IPS-NIHi7 (cell line): ENCODE measurements around the gene WWC1.
A peak's percentile ranks its signal among the peaks of the same experiment; 100 is the strongest.
"Not testable (repeated sequence)": the region's sequence is repeated elsewhere in the genome, so short reads cannot be mapped to it uniquely, and the experiment has no call there.

Experiments
- DNase-seq: peaks from one replicate; pipeline ENCODE4 v3.0.0; 2012; ENCODE audit warnings: mixed read lengths; ENCODE audit errors: extremely low spot score

WWC1 gene

GRCh38 chr5:168307925-168308584, 16.6 kb downstream of the WWC1 start:
- no peak for DNase-seq

- no peak for DNase-seq
Observed at GRCh38 chr5:168308976-168309598, 17.6 kb downstream of the WWC1 start.

- not testable (repeated sequence) for DNase-seq
Observed at GRCh38 chr5:168310541-168310940, 19.1 kb downstream of the WWC1 start.

- DNase-seq, result no peak
Observed at GRCh38 chr5:168311061-168311566, 19.7 kb downstream of the WWC1 start.

GRCh38 chr5:168312606-168313295, 21.3 kb downstream of the WWC1 start:
- DNase-seq, result no peak

GRCh38 chr5:168313596-168314204, 22.3 kb downstream of the WWC1 start:
- no peak for DNase-seq

- DNase-seq, result no peak
Observed at GRCh38 chr5:168314735-168315411, 23.4 kb downstream of the WWC1 start.

GRCh38 chr5:168315416-168316138, 24.1 kb downstream of the WWC1 start:
- no peak for DNase-seq

GRCh38 chr5:168316139-168316578, 24.7 kb downstream of the WWC1 start:
- no peak for DNase-seq

- no peak for DNase-seq
Observed at GRCh38 chr5:168317096-168317520, 25.7 kb downstream of the WWC1 start.

- no peak for DNase-seq
Observed at GRCh38 chr5:168317521-168318147, 26.2 kb downstream of the WWC1 start.

GRCh38 chr5:168318240-168318639, 26.8 kb downstream of the WWC1 start:
- DNase-seq, result no peak

- DNase-seq, result no peak
Observed at GRCh38 chr5:168319774-168320173, 28.3 kb downstream of the WWC1 start.

GRCh38 chr5:168320805-168321204, 29.4 kb downstream of the WWC1 start:
- no peak for DNase-seq

- no peak for DNase-seq
Observed at GRCh38 chr5:168324859-168325630, 33.6 kb downstream of the WWC1 start.

GRCh38 chr5:168327019-168327421, 35.6 kb downstream of the WWC1 start:
- no peak for DNase-seq

GRCh38 chr5:168327451-168327850, 36.0 kb downstream of the WWC1 start:
- no peak for DNase-seq

- no peak for DNase-seq
Observed at GRCh38 chr5:168327994-168328393, 36.5 kb downstream of the WWC1 start.

GRCh38 chr5:168328814-168329213, 37.4 kb downstream of the WWC1 start:
- DNase-seq, result peak; percentile 71

GRCh38 chr5:168329302-168329701, 37.9 kb downstream of the WWC1 start:
- DNase-seq, result no peak
